K562 (cell line): ENCODE data around the gene CCSER1. TPM values are rescaled to one million over a fixed set of nuclear protein-coding genes. Genes with fewer than 3 reads are reported as not detected.
"Not testable (repeated sequence)": the region's sequence is repeated elsewhere in the genome, so short reads cannot be mapped to it uniquely, and the experiment has no call there.

ENCODE experiments used
- ATAC-seq: fragments of 200-7000 bp; cut with Tn5 transposase; 3 replicates; pipeline ENCODE4 v1.9.1; 2020; ENCODE audit warnings: moderate library complexity
- BruUV-seq: library from RNA; stranded (reverse); fragments of 400-500 nt; replicated peaks from 2 replicates; lab custom pipeline; 2021; lab: Mats Ljungman, UMichigan
- CTCF ChIA-PET: fragments of 300-600 bp; formaldehyde crosslinking; extraction: SDS; loops from one replicate; lab custom pipeline; 2021; ENCODE audit warnings: low intra/inter-chr PET ratio; lab: Yijun Ruan, JAX
- POLR2A ChIA-PET: fragments of 300-600, 350-650 bp; sonication (Branson Sonifier 250); formaldehyde crosslinking; extraction: SDS; loops from one replicate; lab custom pipeline; 2021; ENCODE audit warnings: antibody characterized with exemption, inconsistent platforms; lab: Yijun Ruan, JAX
- DNase-seq, 4 experiments: peaks; one replicate each; pipeline versions ENCODE4 v3.0.0 to v3.0.0-alpha.2; 2011 to 2018; ENCODE audit warnings: low spot score in 3 of 4, mixed read lengths in 3 of 4; ENCODE audit errors: extremely low read depth in 1 of 4
- FAIRE-seq: peaks from 2 replicates; lab custom pipeline; 2011; peaks lifted over from hg19 to GRCh38; lab: Jason Lieb, UNC
- H2AFZ ChIP-seq: 2 replicates; pipeline ENCODE4 v1.6.0; 2011; ENCODE audit warnings: low read depth, low read length, control low read depth, inconsistent platforms
- H3K27ac ChIP-seq: fragments of 200-600 bp; 3 replicates; pipeline ENCODE4 v1.8.0; 2011; ENCODE audit warnings: low read depth, mild to moderate bottlenecking, control low read depth, inconsistent platforms, low read length, moderate library complexity, mixed read lengths; ENCODE audit errors: extremely low read depth
- H3K27me3 ChIP-seq, 2 experiments: fragments of 300-600 bp in 1 of 2; 2 replicates in 1 of 2; 3 replicates in 1 of 2; pipeline versions ENCODE4 v1.6.0 to v1.8.0; 2011; ENCODE audit warnings: inconsistent platforms in 2 of 2, low read length in 2 of 2, mild to moderate bottlenecking in 1 of 2, mixed read lengths in 1 of 2, moderate library complexity in 1 of 2; ENCODE audit not compliant: control insufficient read depth in 2 of 2, insufficient read depth in 2 of 2
- H3K36me3 ChIP-seq: fragments of 300-600 bp; 3 replicates; pipeline ENCODE4 v1.8.0; 2011; ENCODE audit warnings: mild to moderate bottlenecking, low read length, inconsistent platforms; ENCODE audit not compliant: control insufficient read depth, insufficient read depth
- H3K4me1 ChIP-seq, 2 experiments: fragments of 200-600 bp in 1 of 2; replicated peaks in 1 of 2; 2 replicates in 1 of 2; 3 replicates in 1 of 2; pipeline versions ENCODE4 v1.5.1 to v1.8.0; 2011; ENCODE audit warnings: inconsistent platforms in 2 of 2, low read length in 2 of 2, mild to moderate bottlenecking in 1 of 2, mixed read lengths in 1 of 2, moderate library complexity in 1 of 2; ENCODE audit not compliant: control insufficient read depth in 2 of 2, insufficient read depth in 2 of 2
- H3K4me2 ChIP-seq: 2 replicates; pipeline ENCODE4 v1.6.1; 2011; ENCODE audit warnings: low read length, control low read depth, inconsistent platforms, mixed read lengths; ENCODE audit not compliant: insufficient read depth
- H3K4me3 ChIP-seq: fragments of 200-600 bp; sonication (generic), shearing (Covaris generic); 2 replicates; pipeline ENCODE4 v1.5.1; 2016; ENCODE audit warnings: control low read depth, inconsistent platforms
- H3K79me2 ChIP-seq: fragments of 200-600 bp; 3 replicates; pipeline ENCODE4 v1.8.0; 2011; ENCODE audit warnings: low read length, inconsistent platforms; ENCODE audit not compliant: control insufficient read depth, insufficient read depth
- H3K9ac ChIP-seq, 2 experiments: 2 replicates each; pipeline versions ENCODE4 v1.6.0 to v1.6.1; 2011; ENCODE audit warnings: low read depth in 2 of 2, low read length in 2 of 2, control low read depth in 1 of 2, inconsistent platforms in 1 of 2, mild to moderate bottlenecking in 1 of 2, mixed read lengths in 1 of 2; ENCODE audit not compliant: insufficient read depth in 1 of 2
- H3K9me1 ChIP-seq: one replicate; pipeline ENCODE4 v1.6.0; 2011; ENCODE audit warnings: inconsistent platforms, mild to moderate bottlenecking, low read length, moderate library complexity; ENCODE audit not compliant: control insufficient read depth, insufficient read depth
- H3K9me3 ChIP-seq: replicated peaks from 2 replicates; pipeline ENCODE4 v1.5.1; 2011; ENCODE audit warnings: low read depth, low read length, inconsistent platforms; ENCODE audit not compliant: control insufficient read depth, insufficient read depth
- H4K20me1 ChIP-seq: replicated peaks from 2 replicates; pipeline ENCODE4 v1.6.1; 2011; ENCODE audit warnings: low read length, inconsistent platforms, mixed read lengths; ENCODE audit not compliant: control insufficient read depth, insufficient read depth
- CTBP1 ChIP-seq: fragments of 450-650 bp; IDR thresholded peaks from 2 replicates; pipeline ENCODE4 v1.6.1; 2016; ENCODE audit warnings: borderline replicate concordance
- GABPA ChIP-seq: fragments of 200-800 bp; sonication (Bioruptor generic); conservative IDR thresholded peaks from 2 replicates; pipeline ENCODE4 v1.6.1; 2016; ENCODE audit warnings: low read depth, missing genetic modification characterization, missing compliant biosample characterization
- GATA2 ChIP-seq: sonication (generic); formaldehyde crosslinking; IDR thresholded peaks from 2 replicates; pipeline ENCODE4 v1.4.0; 2020; ENCODE audit warnings: mild to moderate bottlenecking, missing genetic modification reagents
- KDM4B ChIP-seq, 2 experiments: fragments of 450-650 bp in 1 of 2; sonication (generic) in 1 of 2; IDR thresholded peaks; 2 replicates each; pipeline ENCODE4 v1.6.1; 2016 to 2017; ENCODE audit warnings: borderline replicate concordance in 2 of 2, antibody characterized with exemption in 1 of 2, low read depth in 1 of 2, mild to moderate bottlenecking in 1 of 2
- NR2F6 ChIP-seq: fragments of 450-650 bp; formaldehyde crosslinking; IDR thresholded peaks from 2 replicates; pipeline ENCODE4 v1.4.0; 2020; ENCODE audit warnings: mild to moderate bottlenecking
- PRPF4 ChIP-seq: fragments of 200-400 bp; formaldehyde crosslinking; IDR thresholded peaks from one replicate; pipeline ENCODE4 v1.6.1; 2017; ENCODE audit warnings: low read length, low read depth, mild to moderate bottlenecking; ENCODE audit not compliant: insufficient read depth, poor library complexity, severe bottlenecking
- RAD21 ChIP-seq, 2 experiments: fragments of 250-450 bp in 1 of 2; fragments of 450-650 bp in 1 of 2; sonication (Bioruptor Pico) in 1 of 2; formaldehyde crosslinking in 1 of 2; IDR thresholded peaks in 1 of 2; conservative IDR thresholded peaks in 1 of 2; 2 replicates each; pipeline versions ENCODE4 v1.4.0 to v1.8.0; 2020 to 2022; ENCODE audit warnings: mild to moderate bottlenecking in 2 of 2, moderate library complexity in 1 of 2
- SOX6 ChIP-seq: fragments of 450-650 bp; IDR thresholded peaks from 2 replicates; pipeline ENCODE4 v1.6.1; 2014; ENCODE audit warnings: mild to moderate bottlenecking
- TCF7L2 ChIP-seq: fragments of 150-350 bp; IDR thresholded peaks from 2 replicates; pipeline ENCODE4 v1.6.1; 2016; ENCODE audit warnings: low read depth, mild to moderate bottlenecking, low read length, moderate library complexity
- ZNF174 ChIP-seq: fragments of 250-450 bp; sonication (Bioruptor Pico); IDR thresholded peaks from 2 replicates; pipeline ENCODE4 v1.4.0; 2020; ENCODE audit warnings: mild to moderate bottlenecking
- ZNF436 ChIP-seq: fragments of 250-450, 450-650 bp; sonication (Bioruptor Pico); formaldehyde crosslinking; IDR thresholded peaks from 2 replicates; pipeline ENCODE4 v1.7.0; 2020; ENCODE audit warnings: mild to moderate bottlenecking
- ZNF668 ChIP-seq: fragments of 250-450 bp; sonication (Bioruptor Pico); IDR thresholded peaks from 2 replicates; pipeline ENCODE4 v1.8.0; 2022; ENCODE audit warnings: mild to moderate bottlenecking, inconsistent platforms
- WGBS: fragments of 100-300 bp; shearing (Covaris generic); methylation state at CpG from one replicate; pipeline ENCODE4 v1.1.6; 2016; ENCODE audit warnings: low coverage, mixed read lengths; ENCODE audit not compliant: insufficient coverage; ENCODE audit errors: missing lambda C conversion rate; 5-methylcytosine and 5-hydroxymethylcytosine counted together
- in situ Hi-C: fragments of 300-500 bp; cut with MboI; formaldehyde crosslinking; loops from 4 replicates; pipeline ENCODE4 v1.15.0; 2018; ENCODE audit warnings: inconsistent platforms, mixed read lengths
- intact Hi-C: fragments of 100-400 bp; cut with micrococcal nuclease; formaldehyde crosslinking; loops from 2 replicates; pipeline ENCODE4 v1.14.2; 2022
- polyA plus RNA-seq, 8 experiments: library from polyadenylated mRNA; depleted of rRNA in 4 of 8; stranded (reverse) in 5 of 8; unstranded in 3 of 8; fragments of >200 nt; fragmentation: Nextera tagmentation in 2 of 8; fragmentation: Illumina TruSeq in 1 of 8; extraction: Ambion mirVana in 2 of 8; extraction: Trizol in 1 of 8; gene quantifications; 2 replicates each; pipeline versions ENCODE4 v1.2.1 to v1.2.3, GENCODE V29; 2011 to 2014; ENCODE audit warnings: inconsistent platforms in 1 of 8, missing spikeins in 1 of 8
- total RNA-seq, 7 experiments: library from RNA; depleted of rRNA in 6 of 7; stranded (reverse); fragments of >200 nt in 6 of 7; fragmentation: Illumina TruSeq in 2 of 7; extraction: Trizol in 2 of 7; gene quantifications; 2 replicates each; pipeline versions ENCODE4 v1.2.1 to v1.2.3, GENCODE V29; 2011 to 2021; ENCODE audit warnings: low replicate concordance in 1 of 7
- TF ChIP-seq, protein P1 (sequence below), 2 experiments: IDR thresholded peaks; 2 replicates each; pipeline ENCODE4 v1.6.1; 2012; ENCODE audit warnings: improper control_type of control experiment in 2 of 2, low read depth in 2 of 2, low read length in 2 of 2, borderline replicate concordance in 1 of 2

The CCSER1 gene
- total and polyA plus RNA-seq, 9 of the 15 experiments (the other 6 are each of a cell fraction or from before 2014, with no cell fraction given) = not detected

DNA sequence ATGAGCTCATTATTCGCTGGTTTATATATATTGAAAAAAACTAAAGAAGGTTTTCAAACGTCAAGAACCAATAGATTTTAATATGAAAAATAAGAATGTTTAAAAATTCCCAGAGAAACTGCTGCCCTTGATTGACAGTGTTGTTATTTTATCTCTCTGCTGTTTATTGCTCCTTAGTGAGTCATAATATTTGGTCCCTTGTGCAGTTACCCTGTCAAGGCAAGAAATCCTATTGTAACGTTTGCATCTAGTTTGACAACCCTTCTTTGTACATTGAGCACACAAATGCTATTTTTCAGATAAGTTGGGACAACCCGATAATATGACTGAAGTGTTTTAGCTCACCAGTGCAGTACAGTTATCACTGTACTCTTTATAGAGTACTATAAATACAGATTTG, 349.4 kb downstream of the CCSER1 start (continued):
- TF ChIP-seq RAD21 (CRISPR knock-in tag; conservative IDR thresholded peaks at IDR 0.05 in 1 of 2, IDR thresholded peaks at IDR 0.05 in 1 of 2) = no peak
- TF ChIP-seq GATA2 (CRISPR knock-in tag) = no peak
- TF ChIP-seq CTBP1 = no peak

DNA sequence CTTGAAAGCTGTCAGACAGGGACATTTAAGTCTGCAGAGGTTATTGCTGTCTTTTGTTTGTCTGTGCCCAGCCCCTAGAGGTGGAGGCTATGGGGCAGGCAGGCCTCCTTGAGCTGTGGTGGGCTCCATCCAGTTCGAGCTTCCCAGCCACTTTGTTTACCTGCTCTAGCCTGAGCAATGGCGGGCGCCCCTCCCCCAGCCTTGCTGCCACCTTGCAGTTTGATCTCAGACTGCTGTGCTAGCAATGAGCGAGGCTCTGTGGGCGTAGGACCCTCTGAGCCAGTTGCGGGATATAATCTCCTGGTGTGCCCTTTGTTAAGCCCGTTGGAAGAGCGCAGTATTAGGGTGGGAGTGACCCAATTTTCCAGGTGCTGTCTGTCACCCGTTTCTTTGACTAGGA, 357.7 kb downstream of the CCSER1 start:
- CTCF ChIA-PET, ATAC-seq, H4K20me1 ChIP-seq, H3K27me3 ChIP-seq, H3K9me1 ChIP-seq, POLR2A ChIA-PET, H2AFZ ChIP-seq, H3K4me2 ChIP-seq, H3K79me2 ChIP-seq, DNase-seq, H3K9me3 ChIP-seq, in situ Hi-C loops, H3K27ac ChIP-seq, H3K9ac ChIP-seq, H3K36me3 ChIP-seq, H3K4me1 ChIP-seq, FAIRE-seq, H3K4me3 ChIP-seq, BruUV-seq, intact Hi-C loops: not testable (repeated sequence)
- 4% methylated on average over 9 of the region's 9 CpGs for WGBS

DNA sequence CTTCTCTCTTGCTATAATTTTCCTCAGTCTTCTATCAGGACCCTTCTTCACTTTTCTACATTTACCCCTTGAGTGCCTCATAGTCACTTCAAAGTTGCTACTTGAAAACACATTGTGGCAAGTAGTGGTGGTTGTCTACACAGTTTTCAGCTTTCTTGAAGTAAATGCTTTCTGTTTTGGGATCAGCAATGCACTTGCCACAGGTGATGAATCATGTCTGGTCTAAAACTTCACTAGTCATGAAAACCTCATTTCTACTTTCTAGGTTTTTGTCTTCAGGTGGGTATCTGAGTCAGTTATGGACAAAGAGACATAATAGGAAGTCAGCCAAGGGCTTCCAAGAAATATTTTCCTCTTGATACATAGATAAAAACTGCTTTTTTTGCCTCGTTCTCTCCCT, 359.2 kb downstream of the CCSER1 start:
- no peak for TF ChIP-seq GABPA (tag)
- no peak for TF ChIP-seq PRPF4
- TF ChIP-seq ZNF174 (CRISPR knock-in tag) = no peak
- no peak for TF ChIP-seq NR2F6 (CRISPR knock-in tag)
- TF ChIP-seq, protein P1, sequence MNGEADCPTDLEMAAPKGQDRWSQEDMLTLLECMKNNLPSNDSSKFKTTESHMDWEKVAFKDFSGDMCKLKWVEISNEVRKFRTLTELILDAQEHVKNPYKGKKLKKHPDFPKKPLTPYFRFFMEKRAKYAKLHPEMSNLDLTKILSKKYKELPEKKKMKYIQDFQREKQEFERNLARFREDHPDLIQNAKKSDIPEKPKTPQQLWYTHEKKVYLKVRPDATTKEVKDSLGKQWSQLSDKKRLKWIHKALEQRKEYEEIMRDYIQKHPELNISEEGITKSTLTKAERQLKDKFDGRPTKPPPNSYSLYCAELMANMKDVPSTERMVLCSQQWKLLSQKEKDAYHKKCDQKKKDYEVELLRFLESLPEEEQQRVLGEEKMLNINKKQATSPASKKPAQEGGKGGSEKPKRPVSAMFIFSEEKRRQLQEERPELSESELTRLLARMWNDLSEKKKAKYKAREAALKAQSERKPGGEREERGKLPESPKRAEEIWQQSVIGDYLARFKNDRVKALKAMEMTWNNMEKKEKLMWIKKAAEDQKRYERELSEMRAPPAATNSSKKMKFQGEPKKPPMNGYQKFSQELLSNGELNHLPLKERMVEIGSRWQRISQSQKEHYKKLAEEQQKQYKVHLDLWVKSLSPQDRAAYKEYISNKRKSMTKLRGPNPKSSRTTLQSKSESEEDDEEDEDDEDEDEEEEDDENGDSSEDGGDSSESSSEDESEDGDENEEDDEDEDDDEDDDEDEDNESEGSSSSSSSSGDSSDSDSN (IDR thresholded peaks at IDR 0.05; ENCODE audit: borderline replicate concordance in 1 of 2, low read depth in 2 of 2, low read length in 2 of 2) = no peak
- no peak for TF ChIP-seq TCF7L2
- no peak for TF ChIP-seq KDM4B (IDR thresholded peaks at IDR 0.05; ENCODE audit: borderline replicate concordance in 2 of 2, low read depth in 1 of 2)
- TF ChIP-seq ZNF436 (CRISPR knock-in tag) = no peak
- no peak for TF ChIP-seq ZNF668
- TF ChIP-seq SOX6 = no peak
- TF ChIP-seq, all 486 proteins: peak for 0
- ATAC-seq = no peak
- ChIA-PET POLR2A (interaction anchor here (0.7 kb wide), 1 partner anchor 991 kb away, joined by 3 read pairs; no protein-coding TSS in a partner anchor), CTCF (no interaction called here)
- no peaks in the 10 kb centered on the region for H3K9me1 ChIP-seq
- no peak overlapping the region for H2AFZ ChIP-seq
- no peak for DNase-seq
- no peaks in the 10 kb centered on the region for H3K27me3 ChIP-seq
- no peaks in the 10 kb centered on the region for H3K36me3 ChIP-seq
- FAIRE-seq = no peak
- intact Hi-C loops (no loop called here), in situ Hi-C loops (no loop called here)
- H3K79me2 ChIP-seq = no peaks in the 10 kb centered on the region
- H3K9me3 ChIP-seq = no peaks in the 10 kb centered on the region
- no peaks in the 10 kb centered on the region for H4K20me1 ChIP-seq
- 0% methylated on average over 1 of the region's 1 CpG for WGBS
- H3K4me1 ChIP-seq = no peaks in the 10 kb centered on the region
- no peak overlapping the region for H3K27ac ChIP-seq
- H3K9ac ChIP-seq = no peak overlapping the region
- no peak overlapping the region for H3K4me2 ChIP-seq
- no peak overlapping the region for H3K4me3 ChIP-seq
- no TSS peak for BruUV-seq
